Measurements from ENCODE around the gene ATP5MG. TPM values are rescaled to one million over a fixed set of nuclear protein-coding genes. Genes with fewer than 3 reads are reported as not detected.
A peak's percentile ranks its signal among the peaks of the same experiment; 100 is the strongest.

The ATP5MG gene
- total RNA-seq, 1 experiment from 2014 or later, result 248 TPM

DNA sequence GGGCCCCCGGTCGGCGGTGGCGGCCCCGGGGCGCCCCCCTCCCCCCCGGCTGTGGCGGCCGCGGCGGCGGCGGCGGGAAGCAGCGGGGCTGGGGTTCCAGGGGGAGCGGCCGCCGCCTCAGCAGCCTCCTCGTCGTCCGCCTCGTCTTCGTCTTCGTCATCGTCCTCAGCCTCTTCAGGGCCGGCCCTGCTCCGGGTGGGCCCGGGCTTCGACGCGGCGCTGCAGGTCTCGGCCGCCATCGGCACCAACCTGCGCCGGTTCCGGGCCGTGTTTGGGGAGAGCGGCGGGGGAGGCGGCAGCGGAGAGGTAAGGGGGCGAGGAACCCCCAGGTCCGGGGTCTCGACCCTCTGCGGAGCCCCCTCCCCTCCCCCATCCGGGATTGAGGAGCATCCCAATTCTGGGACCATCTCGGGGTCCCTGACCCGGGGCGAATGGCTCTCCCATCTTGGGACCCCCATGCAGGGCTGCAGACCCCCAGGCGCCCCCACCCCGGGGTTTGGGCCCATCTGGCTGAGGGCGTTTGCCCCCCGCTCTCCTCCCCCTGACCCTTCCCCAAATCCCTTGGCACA is 35.3 kb downstream of the ATP5MG start:
- POLR2A ChIA-PET (ENCODE audit: unreplicated experiment), result no interaction called here
- CTCF ChIA-PET, result no interaction called here
- Histone ChIP-seq H2AFZ (peak overlapping the region; percentile 78), H4K20me1 (ENCODE audit: insufficient read depth) (peaks cover 43% of the 10 kb centered on the region), H3K4me2 (peak overlapping the region; percentile 87), H3F3A (ENCODE audit: insufficient read depth, low read depth) (peaks cover 20% of the 10 kb centered on the region; the same call in 1 of the 2 replicates), H3K36me3 (ENCODE audit: low read depth) (peaks cover 10% of the 10 kb centered on the region), H3K9me2 (ENCODE audit: insufficient read depth) (no peaks in the 10 kb centered on the region), H3K4me1 (replicated peaks; ENCODE audit: insufficient read depth) (peaks cover 44% of the 10 kb centered on the region), H3K4me3 (peak overlapping the region; percentile 69), H3K27me3 (ENCODE audit: insufficient read depth, low read depth) (no peaks in the 10 kb centered on the region), H3K79me2 (ENCODE audit: low read depth) (peaks cover 52% of the 10 kb centered on the region), H3K27ac (no peak overlapping the region), H3K9me3 (ENCODE audit: insufficient read depth, low read depth) (no peaks in the 10 kb centered on the region)
- BruUV-seq (replicated peaks), result no TSS peak
- intact Hi-C loops (cut with micrococcal nuclease; ENCODE audit: unreplicated experiment), result loop anchor here (1.0 kb wide), 2 partner anchors 12 to 35 kb away; partner anchors contain the start of gene ATP5MG
- TF ChIP-seq EZH2 (IDR thresholded peaks at IDR 0.05; ENCODE audit: low read depth), result no peak
- TF ChIP-seq, protein P1, sequence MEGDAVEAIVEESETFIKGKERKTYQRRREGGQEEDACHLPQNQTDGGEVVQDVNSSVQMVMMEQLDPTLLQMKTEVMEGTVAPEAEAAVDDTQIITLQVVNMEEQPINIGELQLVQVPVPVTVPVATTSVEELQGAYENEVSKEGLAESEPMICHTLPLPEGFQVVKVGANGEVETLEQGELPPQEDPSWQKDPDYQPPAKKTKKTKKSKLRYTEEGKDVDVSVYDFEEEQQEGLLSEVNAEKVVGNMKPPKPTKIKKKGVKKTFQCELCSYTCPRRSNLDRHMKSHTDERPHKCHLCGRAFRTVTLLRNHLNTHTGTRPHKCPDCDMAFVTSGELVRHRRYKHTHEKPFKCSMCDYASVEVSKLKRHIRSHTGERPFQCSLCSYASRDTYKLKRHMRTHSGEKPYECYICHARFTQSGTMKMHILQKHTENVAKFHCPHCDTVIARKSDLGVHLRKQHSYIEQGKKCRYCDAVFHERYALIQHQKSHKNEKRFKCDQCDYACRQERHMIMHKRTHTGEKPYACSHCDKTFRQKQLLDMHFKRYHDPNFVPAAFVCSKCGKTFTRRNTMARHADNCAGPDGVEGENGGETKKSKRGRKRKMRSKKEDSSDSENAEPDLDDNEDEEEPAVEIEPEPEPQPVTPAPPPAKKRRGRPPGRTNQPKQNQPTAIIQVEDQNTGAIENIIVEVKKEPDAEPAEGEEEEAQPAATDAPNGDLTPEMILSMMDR (conservative IDR thresholded peaks at IDR 0.05), result no peak
- DNase-seq, result peak in 1 of 2 experiments; percentile 49

GRCh38 chr11:118437208-118438125 is 36.1 kb downstream of the ATP5MG start:
- BruUV-seq (replicated peaks), result TSS peak; percentile 31
- H3K9me3 ChIP-seq (ENCODE audit: insufficient read depth, low read depth), result no peaks in the 10 kb centered on the region
- peaks cover 51% of the 10 kb centered on the region for H4K20me1 ChIP-seq (ENCODE audit: insufficient read depth)
- peak overlapping the region; percentile 87 for H3K4me2 ChIP-seq
- TF ChIP-seq, protein P1 (conservative IDR thresholded peaks at IDR 0.05), result no peak
- TF ChIP-seq EZH2 (IDR thresholded peaks at IDR 0.05; ENCODE audit: low read depth), result no peak
- peaks cover 12% of the 10 kb centered on the region for H3K36me3 ChIP-seq (ENCODE audit: low read depth)
- intact Hi-C loops (cut with micrococcal nuclease; ENCODE audit: unreplicated experiment), result no loop called here
- H3K79me2 ChIP-seq (ENCODE audit: low read depth), result peaks cover 59% of the 10 kb centered on the region
- H3K4me1 ChIP-seq (replicated peaks; ENCODE audit: insufficient read depth), result peaks cover 48% of the 10 kb centered on the region
- peaks cover 17% of the 10 kb centered on the region; the same call in 1 of the 2 replicates for H3F3A ChIP-seq (ENCODE audit: insufficient read depth, low read depth)
- POLR2A ChIA-PET (ENCODE audit: unreplicated experiment), result no interaction called here
- H3K27ac ChIP-seq, result no peak overlapping the region
- no peaks in the 10 kb centered on the region for H3K27me3 ChIP-seq (ENCODE audit: insufficient read depth, low read depth)
- H2AFZ ChIP-seq, result peak overlapping the region; percentile 78
- H3K9me2 ChIP-seq (ENCODE audit: insufficient read depth), result no peaks in the 10 kb centered on the region
- peak overlapping the region; percentile 69 for H3K4me3 ChIP-seq
- peak in 1 of 2 experiments; percentile 24 for DNase-seq
- CTCF ChIA-PET, result interaction anchor here (0.7 to 0.8 kb wide), 3 partner anchors 12 to 263 kb away, joined by 3 to 18 read pairs (median 4); no protein-coding TSS in a partner anchor

GRCh38 chr11:118438314-118438931 is 37.0 kb downstream of the ATP5MG start:
- Histone ChIP-seq H3K9me3 (ENCODE audit: insufficient read depth, low read depth) (no peaks in the 10 kb centered on the region), H3K4me3 (peak overlapping the region; percentile 69; the same call in 1 of the 2 replicates), H2AFZ (no peak overlapping the region), H3F3A (ENCODE audit: insufficient read depth, low read depth) (peaks cover 16% of the 10 kb centered on the region; the same call in 1 of the 2 replicates), H3K36me3 (ENCODE audit: low read depth) (peaks cover 12% of the 10 kb centered on the region), H3K4me2 (peak overlapping the region; percentile 87), H3K79me2 (ENCODE audit: low read depth) (peaks cover 69% of the 10 kb centered on the region), H3K4me1 (replicated peaks; ENCODE audit: insufficient read depth) (peaks cover 48% of the 10 kb centered on the region), H4K20me1 (ENCODE audit: insufficient read depth) (peaks cover 60% of the 10 kb centered on the region), H3K27ac (no peak overlapping the region), H3K9me2 (ENCODE audit: insufficient read depth) (no peaks in the 10 kb centered on the region), H3K27me3 (ENCODE audit: insufficient read depth, low read depth) (no peaks in the 10 kb centered on the region)
- intact Hi-C loops (cut with micrococcal nuclease; ENCODE audit: unreplicated experiment), result no loop called here
- BruUV-seq (replicated peaks), result no TSS peak
- ChIA-PET CTCF (interaction anchor here (0.7 kb wide), 2 partner anchors 60 to 264 kb away, joined by 4 to 14 read pairs; no protein-coding TSS in a partner anchor), POLR2A (ENCODE audit: unreplicated experiment) (interaction anchor here (0.9 kb wide), 1 partner anchor 182 kb away, joined by 5 read pairs; no protein-coding TSS in a partner anchor)
- peak in 1 of 2 experiments; percentile 37 for DNase-seq
- TF ChIP-seq, protein P1 (conservative IDR thresholded peaks at IDR 0.05), result no peak
- TF ChIP-seq EZH2 (IDR thresholded peaks at IDR 0.05; ENCODE audit: low read depth), result no peak

Measured in PC-9 (cell line).